Cardiac muscle cell (in vitro differentiated cells and primary cell): ENCODE data around the gene MRPS15. TPM values are rescaled to one million over a fixed set of nuclear protein-coding genes. Genes with fewer than 3 reads are reported as not detected.

Experiments used
- DNase-seq, 2 donors: peaks; one replicate each; pipeline versions ENCODE4 v3.0.0 to v3.0.0-alpha.2; 2010 to 2017; ENCODE audit warnings: low read depth in 1 of 2, low spot score in 1 of 2
- H3K27ac ChIP-seq: fragments of 200-600 bp; sonication (generic); 2 replicates; pipeline ENCODE4 v1.5.1; 2016
- H3K27me3 ChIP-seq: fragments of 200-600 bp; sonication (generic); 2 replicates; pipeline ENCODE4 v1.6.0; 2016; ENCODE audit warnings: control low read depth
- H3K36me3 ChIP-seq: fragments of 200-600 bp; sonication (generic); 2 replicates; pipeline ENCODE4 v1.5.1; 2016; ENCODE audit warnings: control low read depth
- H3K4me1 ChIP-seq: fragments of 200-600 bp; sonication (generic); 2 replicates; pipeline ENCODE4 v1.8.1; 2017; ENCODE audit warnings: low read depth, mild to moderate bottlenecking, mixed run types
- H3K4me3 ChIP-seq: fragments of 200-600 bp; sonication (generic); 2 replicates; pipeline ENCODE4 v1.5.1; 2016; ENCODE audit warnings: mild to moderate bottlenecking
- H3K9me3 ChIP-seq: fragments of 200-600 bp; sonication (generic); 2 replicates; pipeline ENCODE4 v1.5.1; 2017; ENCODE audit warnings: low read depth, mild to moderate bottlenecking, control low read depth
- polyA plus RNA-seq: library from polyadenylated mRNA; unstranded; fragments of >200 nt; fragmentation: Nextera tagmentation; extraction: Ambion mirVana; gene quantifications from 2 replicates; pipeline ENCODE4 v1.2.1, GENCODE V29; 2016
- total RNA-seq: library from RNA; depleted of rRNA; stranded (reverse); fragments of >200 nt; gene quantifications from 2 replicates; pipeline ENCODE4 v1.2.3, GENCODE V29; 2016
- TF ChIP-seq, protein P1 (sequence below): IDR thresholded peaks from 2 replicates; pipeline ENCODE4 v1.5.1; 2012; ENCODE audit warnings: low read depth, mild to moderate bottlenecking, low read length

The MRPS15 gene
- total and polyA plus RNA-seq, 2 experiments from 2014 or later: 83.5 to 166 TPM

DNA sequence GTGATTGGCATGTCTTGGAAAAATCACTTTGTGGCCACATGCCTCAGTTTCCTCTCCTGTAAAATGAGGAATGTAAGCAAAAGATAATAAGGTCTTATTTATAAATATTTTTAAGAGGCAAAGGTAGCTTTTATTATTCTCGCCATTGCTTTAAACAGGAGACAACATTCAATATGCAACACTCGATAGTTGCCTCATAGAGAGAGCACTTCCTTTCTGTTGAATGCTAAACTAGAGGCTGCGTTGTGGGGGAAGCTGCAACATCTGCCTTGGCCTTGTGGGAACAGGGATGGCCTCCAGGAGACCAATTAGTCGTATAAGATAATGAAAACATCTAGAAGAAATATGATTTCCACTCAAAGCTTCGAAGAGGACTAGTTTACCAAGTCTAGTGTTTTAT is 17.4 kb downstream of the MRPS15 start:
- H3K4me1 ChIP-seq: no peaks in the 10 kb centered on the region
- no peak for DNase-seq
- H3K4me3 ChIP-seq: no peak overlapping the region
- no peaks in the 10 kb centered on the region for H3K36me3 ChIP-seq
- no peak overlapping the region for H3K27ac ChIP-seq
- H3K9me3 ChIP-seq: no peaks in the 10 kb centered on the region
- TF ChIP-seq, protein P1, sequence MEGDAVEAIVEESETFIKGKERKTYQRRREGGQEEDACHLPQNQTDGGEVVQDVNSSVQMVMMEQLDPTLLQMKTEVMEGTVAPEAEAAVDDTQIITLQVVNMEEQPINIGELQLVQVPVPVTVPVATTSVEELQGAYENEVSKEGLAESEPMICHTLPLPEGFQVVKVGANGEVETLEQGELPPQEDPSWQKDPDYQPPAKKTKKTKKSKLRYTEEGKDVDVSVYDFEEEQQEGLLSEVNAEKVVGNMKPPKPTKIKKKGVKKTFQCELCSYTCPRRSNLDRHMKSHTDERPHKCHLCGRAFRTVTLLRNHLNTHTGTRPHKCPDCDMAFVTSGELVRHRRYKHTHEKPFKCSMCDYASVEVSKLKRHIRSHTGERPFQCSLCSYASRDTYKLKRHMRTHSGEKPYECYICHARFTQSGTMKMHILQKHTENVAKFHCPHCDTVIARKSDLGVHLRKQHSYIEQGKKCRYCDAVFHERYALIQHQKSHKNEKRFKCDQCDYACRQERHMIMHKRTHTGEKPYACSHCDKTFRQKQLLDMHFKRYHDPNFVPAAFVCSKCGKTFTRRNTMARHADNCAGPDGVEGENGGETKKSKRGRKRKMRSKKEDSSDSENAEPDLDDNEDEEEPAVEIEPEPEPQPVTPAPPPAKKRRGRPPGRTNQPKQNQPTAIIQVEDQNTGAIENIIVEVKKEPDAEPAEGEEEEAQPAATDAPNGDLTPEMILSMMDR: no peak
- H3K27me3 ChIP-seq: no peaks in the 10 kb centered on the region

DNA sequence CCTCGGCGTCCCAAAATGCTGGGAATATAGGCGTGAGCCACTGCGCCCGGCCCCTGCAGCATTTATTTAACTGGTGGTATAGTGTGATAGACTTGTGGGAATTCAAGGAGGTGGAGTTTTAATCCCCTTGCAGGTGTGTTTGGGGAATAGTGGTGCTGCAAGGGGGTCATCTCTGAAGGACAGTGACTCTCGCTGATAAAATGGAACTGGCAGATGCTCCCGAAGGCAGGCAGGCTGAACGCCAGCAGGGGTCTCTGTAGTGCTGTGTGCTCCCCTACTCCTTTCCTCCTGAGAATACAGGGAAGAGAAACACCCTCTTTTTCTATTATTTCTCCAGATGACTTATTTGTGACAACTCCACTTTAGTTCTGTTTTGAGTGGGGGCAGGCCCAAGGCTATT is 17.9 kb downstream of the MRPS15 start:
- TF ChIP-seq, protein P1: no peak
- H3K4me3 ChIP-seq: no peak overlapping the region
- DNase-seq: peak in 1 of 2 donors; percentile 15

DNA sequence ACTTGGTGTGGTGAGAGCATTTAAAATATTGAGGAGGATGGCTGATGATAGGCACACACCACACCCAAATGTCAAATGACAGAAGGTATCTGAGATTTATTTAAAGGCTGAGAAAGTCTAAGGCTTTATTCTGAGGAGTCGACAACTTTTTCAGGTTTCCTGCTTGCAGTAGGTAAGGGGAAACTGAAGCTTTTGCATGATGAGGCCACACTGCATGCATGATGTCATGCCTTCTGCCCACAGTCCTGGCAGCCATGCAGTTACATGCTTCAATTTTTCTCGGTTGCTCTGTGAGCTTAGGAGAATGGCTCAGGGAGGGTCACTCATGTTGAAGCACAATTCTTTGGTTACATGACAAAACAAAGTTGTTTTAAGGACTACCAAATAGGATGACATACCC is 20.9 kb downstream of the MRPS15 start:
- no peaks in the 10 kb centered on the region for H3K9me3 ChIP-seq
- H3K36me3 ChIP-seq: no peaks in the 10 kb centered on the region
- TF ChIP-seq, protein P1: no peak
- H3K27me3 ChIP-seq: no peaks in the 10 kb centered on the region
- peaks cover 8% of the 10 kb centered on the region for H3K4me1 ChIP-seq
- H3K4me3 ChIP-seq: no peak overlapping the region
- H3K27ac ChIP-seq: no peak overlapping the region
- no peak for DNase-seq

More for the DNA sequence above, 17.9 kb downstream of the MRPS15 start:
- H3K27me3 ChIP-seq: no peaks in the 10 kb centered on the region
- no peak overlapping the region for H3K27ac ChIP-seq
- H3K9me3 ChIP-seq: no peaks in the 10 kb centered on the region
- H3K36me3 ChIP-seq: no peaks in the 10 kb centered on the region
- no peaks in the 10 kb centered on the region for H3K4me1 ChIP-seq

DNA sequence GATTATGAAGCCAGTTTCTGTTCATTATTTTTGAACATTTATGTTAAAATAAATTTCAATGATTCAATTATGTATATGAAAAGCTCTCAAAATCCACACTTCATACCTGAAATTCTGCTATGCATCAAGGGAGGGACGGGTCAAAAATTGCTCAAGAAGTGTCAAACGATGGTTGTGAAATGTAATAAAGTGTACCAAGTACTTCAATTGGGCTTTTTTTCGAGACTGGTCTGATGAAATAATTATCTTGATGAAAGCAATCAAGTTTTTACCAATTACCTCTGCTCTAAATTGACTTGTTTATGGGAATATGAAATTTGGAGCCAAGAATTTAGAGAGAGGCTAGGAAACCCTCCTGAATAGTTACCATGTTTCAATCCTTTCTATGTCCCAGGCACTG is 21.8 kb downstream of the MRPS15 start:
- no peaks in the 10 kb centered on the region for H3K27me3 ChIP-seq
- TF ChIP-seq, protein P1: no peak

DNA sequence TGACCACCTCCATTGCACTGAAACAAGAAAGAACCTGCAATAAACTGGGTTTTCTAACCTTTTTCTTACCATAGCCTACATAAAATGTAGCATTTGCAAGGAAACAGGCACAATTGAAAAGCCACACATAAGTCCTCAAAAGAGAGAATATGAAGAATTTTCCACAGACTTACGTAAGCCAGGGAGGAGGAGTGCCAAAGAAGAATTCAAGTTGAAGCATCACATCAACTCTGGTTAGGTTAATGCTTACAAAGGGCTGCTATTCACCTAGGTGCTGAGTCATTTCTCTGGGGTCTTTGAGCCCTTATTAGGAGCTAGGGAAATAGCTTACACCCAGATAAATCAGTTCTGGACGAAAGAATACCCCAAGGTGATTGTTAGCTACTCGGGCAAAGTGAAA is 23.5 kb downstream of the MRPS15 start:
- H3K4me1 ChIP-seq: peaks cover 8% of the 10 kb centered on the region
- H3K27ac ChIP-seq: peak overlapping the region; percentile 65
- no peak overlapping the region for H3K4me3 ChIP-seq
- peaks cover 4% of the 10 kb centered on the region for H3K36me3 ChIP-seq
- no peaks in the 10 kb centered on the region for H3K9me3 ChIP-seq
- H3K27me3 ChIP-seq: no peaks in the 10 kb centered on the region
- TF ChIP-seq, protein P1: no peak
- no peak for DNase-seq

More for the DNA sequence above, 21.8 kb downstream of the MRPS15 start:
- no peaks in the 10 kb centered on the region for H3K9me3 ChIP-seq
- peaks cover 4% of the 10 kb centered on the region for H3K36me3 ChIP-seq
- H3K27ac ChIP-seq: no peak overlapping the region
- H3K4me1 ChIP-seq: peaks cover 8% of the 10 kb centered on the region
- DNase-seq: no peak
- no peak overlapping the region for H3K4me3 ChIP-seq

DNA sequence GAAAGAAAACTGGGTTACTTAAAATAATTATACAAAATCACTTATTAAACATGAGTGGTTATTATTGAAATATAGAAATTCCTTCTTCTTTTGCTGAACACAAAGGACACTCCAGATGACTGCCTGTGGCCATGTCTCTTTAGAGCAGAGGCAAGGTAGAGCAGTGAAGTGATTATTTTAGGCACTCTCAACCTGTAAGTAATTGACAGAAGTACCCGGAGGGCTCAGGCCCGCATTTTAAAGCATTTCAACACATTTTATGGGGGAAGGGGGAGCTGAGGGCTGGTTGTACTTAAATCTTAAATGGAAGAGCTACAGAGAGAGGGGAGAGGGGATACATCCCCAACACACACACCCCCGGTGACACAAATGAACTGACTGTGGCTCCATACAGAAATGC is 24.1 kb downstream of the MRPS15 start:
- no peaks in the 10 kb centered on the region for H3K9me3 ChIP-seq
- peak overlapping the region; percentile 65 for H3K27ac ChIP-seq
- TF ChIP-seq, protein P1: no peak
- peaks cover 4% of the 10 kb centered on the region for H3K36me3 ChIP-seq
- no peak overlapping the region for H3K4me3 ChIP-seq
- peaks cover 8% of the 10 kb centered on the region for H3K4me1 ChIP-seq
- no peaks in the 10 kb centered on the region for H3K27me3 ChIP-seq
- DNase-seq: no peak
